GM18517 (cell line): ENCODE data around the gene CYTIP.

Source experiments
- ATAC-seq: cut with Tn5 transposase; IDR thresholded peaks from one replicate; pipeline ENCODE4 v1.9.1; 2021; ENCODE audit warnings: mild to moderate bottlenecking, moderate library complexity; ENCODE audit not compliant: unreplicated experiment

The CYTIP gene

DNA sequence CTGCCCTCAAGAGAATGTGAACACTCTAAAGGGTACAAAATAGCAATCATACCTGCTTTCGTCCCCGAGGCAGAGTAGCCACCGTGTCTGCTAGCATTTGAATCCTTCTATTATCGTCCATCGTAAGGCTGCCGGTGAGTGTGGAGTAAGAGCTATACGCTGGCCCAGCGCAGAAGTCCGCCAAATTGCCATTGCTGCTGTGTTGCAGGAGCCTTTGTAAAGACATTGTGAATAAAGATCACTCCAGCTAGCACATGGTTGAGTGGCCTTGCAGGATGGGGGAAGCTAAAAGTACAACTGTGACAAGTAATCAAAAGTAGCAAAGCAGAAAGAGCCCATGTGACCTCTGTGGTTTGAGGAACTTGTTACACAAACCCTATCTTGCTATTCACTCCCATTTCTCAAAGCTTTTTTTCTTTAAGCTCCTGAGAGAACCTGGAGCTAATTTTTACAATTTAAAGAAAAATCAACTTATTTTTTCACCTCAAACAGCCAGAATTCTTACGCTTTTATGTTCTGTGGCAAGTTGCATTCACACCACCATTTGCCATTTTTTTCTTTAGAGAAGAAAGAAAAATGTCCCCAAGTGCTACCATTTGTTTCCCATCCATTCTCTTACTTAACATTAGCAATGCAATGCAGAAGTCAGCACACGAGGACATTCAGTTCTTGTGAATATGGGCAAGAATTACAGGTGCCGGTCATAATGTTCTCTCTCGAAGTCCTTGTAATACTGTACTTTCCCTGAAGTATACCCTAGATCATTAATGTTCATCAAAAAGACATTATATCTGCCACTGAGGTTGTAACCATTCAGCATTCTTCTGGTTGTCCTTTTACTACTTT lies at the start of gene CYTIP:
CYTIP (minus strand) TSS at position 295 of the 846 bp plus-strand sequence; CDS start at position 226, 69 bp downstream.
- ATAC-seq, result peak; percentile 50

DNA sequence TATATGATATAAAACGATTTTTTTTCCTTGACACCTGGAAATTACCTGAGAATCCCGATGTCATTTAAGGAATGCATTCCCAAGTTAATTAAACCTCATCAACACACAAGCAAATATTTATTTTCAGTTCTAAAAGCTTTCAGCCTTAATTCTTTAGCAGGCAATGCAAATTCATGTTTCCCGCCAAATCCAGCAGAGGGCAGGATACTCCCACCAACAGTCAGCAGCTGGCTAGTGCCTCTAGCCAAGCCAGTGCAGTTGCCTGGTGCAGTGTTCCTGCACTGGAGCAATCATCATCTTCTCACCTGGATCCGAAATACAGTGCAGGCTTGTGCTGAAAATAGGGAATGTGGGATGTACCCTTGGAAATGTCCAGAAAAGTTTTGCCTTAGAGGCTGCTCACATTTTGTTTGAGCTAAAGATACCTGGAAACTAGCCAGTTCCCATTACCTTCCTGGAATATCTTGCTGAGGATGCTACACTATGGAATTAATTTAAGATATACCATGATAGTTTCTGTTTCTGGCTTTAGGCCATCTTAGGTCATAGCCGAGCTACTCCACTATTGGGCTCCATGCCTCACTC lies 48.4 kb upstream of the CYTIP start:
- peak; percentile 96 for ATAC-seq

DNA sequence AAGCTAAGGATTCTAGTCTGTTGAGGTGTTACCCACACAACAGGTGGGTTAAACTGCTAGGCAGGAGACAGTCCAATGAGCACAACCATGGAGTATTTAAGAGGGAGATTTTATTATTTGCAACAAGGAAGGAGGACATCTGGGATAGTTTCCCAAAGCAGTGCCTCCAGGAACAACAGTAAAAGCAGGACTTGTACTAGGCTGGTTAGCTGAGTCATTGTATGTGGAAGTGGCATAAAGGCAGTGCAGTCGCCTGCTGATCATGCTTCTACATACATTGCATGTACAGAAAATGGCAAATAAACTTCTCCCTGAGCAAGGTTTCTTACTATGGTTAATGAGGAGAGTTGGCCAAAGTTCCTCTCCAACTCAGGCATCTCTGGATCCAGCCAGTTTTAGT lies 46.1 kb upstream of the CYTIP start:
- no peak for ATAC-seq

DNA sequence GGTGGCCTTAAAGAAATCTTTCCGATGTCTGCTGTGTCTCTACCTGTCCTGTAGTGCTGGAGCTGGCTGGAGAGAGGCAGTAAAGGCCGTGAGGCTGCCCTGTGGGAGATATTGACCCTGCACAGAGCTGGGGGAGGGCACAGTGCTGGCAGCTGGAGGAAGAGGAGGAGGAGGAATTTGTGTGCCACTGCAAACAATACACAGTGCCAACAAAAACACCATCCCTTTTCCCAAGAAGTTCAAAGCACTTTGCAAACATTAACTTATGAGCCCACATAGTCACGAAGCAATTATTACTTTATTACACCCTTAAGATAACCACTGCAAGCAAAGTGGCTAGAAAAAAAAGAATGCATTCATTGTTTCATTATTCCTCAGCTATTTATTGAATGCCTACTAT lies 45.0 kb upstream of the CYTIP start:
- no peak for ATAC-seq

DNA sequence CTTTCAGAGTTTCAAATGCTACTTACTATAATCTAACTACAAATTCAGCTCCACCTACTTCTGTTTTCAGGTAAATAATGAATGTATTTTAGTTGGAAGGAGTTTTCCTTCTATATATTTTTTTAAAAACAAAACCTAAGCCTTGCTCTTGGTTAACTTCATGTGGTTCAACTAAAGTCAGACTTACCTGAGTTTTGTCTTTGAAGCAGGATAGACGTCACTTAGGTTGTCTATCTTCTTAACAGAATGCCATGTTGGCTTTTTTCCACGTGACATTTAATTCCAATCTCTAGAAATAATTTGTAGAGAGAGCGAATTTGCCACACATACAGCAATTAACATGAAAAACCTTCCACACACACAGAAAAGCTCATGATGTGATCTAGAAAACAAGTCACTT lies 43.9 kb upstream of the CYTIP start:
- no peak for ATAC-seq

DNA sequence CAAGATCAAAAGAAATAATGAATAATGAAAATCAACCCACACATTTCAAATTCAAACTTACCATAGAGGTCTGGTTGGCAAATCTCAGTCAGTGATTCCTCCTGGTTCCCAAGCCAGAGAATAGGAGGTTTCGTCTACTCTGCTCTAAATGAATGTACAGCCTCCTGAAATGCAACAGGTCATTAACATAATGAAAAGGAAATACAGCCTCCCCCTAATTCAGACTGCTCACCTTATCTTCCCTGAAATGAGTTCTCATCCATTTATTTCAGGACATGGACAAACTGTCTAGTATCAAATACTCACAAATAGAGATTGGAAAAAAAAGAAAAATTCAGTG lies 43.4 kb upstream of the CYTIP start:
- ATAC-seq, result no peak

DNA sequence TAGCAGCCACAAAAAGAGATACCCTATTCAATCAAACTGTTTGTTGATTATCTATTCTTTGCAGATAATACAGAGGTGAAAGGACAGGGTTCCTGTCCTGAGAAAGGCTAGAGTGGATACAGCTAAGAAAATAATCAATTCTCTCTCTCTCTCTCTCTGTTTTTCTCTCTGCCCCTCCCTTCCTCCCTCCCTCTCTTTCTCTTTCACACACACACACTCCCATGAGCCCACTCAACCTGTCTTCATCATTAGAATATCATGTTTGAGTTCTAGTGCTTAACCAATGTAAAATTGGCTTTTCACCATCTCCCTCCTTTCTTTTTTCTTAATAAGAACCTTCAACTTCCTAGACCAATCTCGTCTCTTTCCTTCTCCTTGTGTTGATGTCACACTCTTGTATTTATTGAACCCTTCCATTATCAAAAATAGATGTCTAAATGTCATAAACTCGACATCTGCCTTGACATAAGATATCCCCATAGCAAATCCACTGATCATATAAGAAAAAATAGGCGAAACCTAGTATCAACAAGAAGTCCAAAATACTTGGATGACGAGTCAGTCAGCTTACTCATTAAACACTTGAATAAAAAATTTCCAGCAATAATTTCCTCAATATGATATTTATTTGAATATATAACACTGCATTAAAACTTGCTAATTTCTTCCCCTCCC lies 42.8 kb upstream of the CYTIP start:
- no peak for ATAC-seq

DNA sequence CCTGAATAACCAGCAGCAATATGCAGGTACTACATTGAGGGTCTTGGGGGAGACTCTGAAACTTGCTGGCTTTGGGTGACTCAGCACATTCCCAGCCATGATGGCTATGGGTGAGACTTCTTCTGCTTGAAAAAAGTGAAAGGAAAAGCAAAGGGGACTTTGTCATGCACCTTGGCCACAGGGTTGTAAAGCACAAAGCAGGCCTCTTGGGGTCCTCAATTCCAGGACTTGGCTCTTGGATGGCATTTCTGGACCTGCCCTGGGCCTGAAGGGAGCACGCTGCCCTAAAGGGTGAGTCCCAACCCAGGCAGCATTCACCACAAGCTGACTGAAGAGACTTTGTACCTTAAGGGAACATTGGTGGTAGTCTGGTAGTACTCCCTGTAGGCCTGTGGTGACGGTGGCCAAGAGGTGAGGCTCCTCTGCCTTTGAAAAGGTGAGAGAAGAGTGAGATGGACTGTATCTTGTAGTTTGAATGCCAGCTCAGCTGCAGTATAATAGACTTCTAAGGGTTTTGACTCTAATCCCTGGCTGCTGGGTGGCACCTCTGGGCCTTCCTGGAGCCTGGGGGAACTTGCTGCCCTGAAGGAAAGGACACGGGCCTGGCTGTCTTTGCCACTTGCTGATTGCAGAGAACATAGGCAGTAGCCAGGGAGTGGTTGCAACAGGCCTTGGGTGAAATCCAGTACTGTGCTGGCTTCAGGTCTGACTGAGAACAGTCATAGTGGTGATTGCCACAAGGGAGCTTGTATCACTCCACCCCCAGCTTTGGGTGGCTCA lies 36.5 kb upstream of the CYTIP start:
- peak; percentile 71 for ATAC-seq

DNA sequence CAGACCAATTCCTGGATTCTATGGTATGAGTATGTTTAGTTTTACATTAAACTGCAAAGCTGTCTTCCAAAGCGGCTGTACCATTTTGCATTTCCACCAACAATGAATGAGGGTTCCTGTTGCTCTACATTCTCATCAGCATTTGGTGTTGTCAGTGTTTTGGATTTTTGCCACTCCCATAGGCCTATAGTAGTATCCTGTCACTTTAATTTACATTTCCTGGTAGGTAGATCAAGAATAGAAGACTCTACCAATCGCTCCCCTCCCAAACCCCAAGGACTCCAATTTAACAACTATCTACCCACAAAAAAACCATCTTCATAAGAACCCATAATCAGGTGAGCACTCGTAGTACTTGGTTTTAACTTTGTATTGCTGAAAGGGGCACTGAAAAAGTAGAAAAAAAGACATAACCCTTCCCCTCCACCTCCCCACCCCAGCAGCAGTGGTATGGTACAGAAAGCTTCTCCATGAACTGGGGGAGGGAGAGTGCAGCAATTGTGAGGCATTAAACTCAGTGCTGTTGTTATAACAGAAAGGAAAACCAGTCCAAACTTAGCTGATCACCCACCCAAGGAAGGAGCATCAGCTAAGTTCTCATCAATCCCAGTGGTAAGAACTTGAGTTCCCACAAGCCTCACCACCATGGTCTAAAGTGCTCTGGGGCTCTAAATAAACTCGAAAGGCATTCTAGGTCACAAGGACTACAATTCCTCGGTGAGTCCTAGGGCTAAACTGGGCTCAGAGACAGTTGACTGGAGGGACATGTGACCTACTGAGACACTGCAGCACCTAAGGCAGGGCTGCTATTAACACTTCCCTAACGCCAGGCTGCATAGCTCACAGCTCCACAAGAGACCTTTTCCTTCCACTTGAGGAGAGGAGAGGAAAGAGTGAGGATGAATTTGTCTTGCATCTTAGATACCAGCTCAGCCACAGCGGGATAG lies 35.5 kb upstream of the CYTIP start:
- ATAC-seq, result peak; percentile 39

DNA sequence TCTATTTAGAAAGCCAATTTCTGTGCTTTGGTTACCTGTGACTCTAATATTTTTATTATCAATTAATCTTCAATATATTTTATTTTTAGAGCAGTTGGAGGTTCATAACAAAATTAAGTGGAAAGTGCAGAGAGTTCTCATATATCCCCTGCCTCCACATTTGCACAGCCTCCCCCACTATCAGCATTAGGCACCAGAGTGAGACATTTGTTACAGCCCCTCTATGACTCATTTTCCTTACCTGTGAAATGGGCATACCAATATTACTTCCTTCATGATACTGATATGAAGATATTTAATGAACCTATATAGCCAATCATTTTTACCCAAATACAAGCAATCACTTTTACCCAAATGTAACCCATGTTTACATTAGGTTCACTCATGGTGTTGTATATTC lies 34.0 kb upstream of the CYTIP start:
- no peak for ATAC-seq

DNA sequence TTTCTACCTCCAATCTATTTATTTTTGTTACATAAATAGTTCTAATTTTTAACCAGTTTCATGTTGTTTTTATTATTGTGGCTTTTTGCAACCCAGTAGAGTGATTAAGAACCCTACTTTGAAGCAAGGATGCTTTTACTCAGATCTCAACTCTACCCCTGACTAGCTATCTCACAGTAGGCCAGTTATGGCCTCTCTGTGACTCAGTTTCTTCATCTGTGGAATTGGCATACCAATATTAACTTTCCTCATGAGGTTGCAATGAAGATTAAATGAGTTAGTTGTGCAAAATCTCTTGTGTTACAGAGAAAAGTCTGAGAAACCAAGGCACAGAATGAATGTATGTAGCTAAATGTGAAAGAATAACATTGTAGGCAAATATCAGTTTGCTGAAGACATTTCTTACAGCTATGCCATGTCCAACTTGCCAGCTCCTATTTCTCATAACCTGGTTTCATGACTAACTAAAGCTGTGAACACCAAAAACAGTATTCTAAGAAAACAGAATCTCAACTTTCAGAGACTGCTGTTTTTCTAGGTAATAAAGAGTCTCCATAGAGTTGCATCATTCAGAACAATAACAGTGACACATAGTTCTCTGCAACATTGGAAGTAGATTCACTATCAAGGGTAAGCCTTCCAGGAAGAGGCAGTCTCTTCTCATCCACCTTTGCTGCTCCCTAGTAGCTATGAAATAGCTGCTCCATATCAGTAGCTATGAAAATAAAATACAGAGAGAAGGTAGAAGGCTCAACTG lies 33.2 kb upstream of the CYTIP start:
- no peak for ATAC-seq

DNA sequence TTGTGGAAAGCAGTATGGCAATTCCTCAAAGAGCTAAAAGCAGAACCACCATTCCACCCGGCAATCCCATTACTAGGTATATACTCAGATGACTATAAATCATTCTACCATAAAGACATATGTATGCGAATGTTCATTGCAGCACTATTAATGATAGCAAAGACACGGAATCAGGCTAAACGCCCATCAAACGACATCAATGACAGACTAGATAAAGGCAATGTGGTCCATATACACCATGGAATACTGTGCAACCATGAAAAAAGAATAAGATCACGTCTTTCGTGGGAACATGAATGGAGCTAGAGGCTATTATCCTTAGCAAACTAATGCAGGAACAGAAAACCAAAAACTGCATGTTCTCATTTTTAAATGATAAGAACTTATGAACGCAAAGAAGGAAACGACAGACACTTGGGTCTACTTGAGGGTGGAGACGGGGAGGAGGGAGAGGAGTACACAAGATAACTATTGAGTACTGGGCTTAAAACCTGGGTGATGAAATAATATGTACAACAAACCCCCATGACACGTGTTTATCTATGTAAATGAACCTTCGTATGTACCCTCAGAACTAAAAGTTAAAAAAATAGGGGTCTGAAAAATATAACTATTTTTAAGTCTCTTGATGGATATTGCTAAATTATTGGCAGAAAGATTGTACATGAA lies 32.0 kb upstream of the CYTIP start:
- no peak for ATAC-seq

DNA sequence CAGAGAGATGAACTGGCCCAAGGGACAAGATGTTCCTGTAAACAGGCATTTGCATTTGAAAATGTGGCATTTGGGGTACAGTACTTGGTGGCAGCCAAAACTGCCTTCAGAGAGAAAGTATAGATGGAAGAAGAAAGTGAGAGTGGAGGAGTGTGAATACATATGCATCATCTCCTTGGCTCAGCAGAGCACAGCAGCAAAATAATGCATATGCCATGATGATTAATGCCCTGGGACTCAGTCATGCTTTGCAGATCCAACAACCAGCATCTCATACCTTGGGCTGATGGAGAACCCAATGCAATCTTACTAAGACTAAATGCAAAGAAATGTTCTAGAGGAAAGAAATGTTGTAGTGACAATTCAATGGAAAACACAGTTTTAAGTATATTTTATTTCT lies 29.7 kb upstream of the CYTIP start:
- no peak for ATAC-seq

DNA sequence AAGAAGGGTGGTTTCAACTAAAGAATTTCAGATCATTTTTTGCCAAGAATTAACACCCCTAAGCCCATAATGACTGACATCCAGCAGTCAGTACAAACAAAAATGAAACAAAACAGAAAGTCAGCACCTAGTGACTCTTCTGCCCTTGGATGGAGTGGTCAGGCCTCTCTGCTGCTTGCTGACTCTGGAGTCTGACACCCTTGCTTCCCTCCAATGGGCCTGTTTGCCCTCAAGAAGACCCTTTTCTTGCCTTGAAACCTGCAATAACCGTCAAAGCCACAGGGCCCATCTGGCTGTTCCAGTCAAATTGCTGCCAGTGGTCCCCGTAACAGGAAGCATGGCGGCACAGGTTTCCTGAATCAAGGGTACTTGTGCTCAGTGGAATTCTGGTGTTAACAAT lies 27.2 kb upstream of the CYTIP start:
- no peak for ATAC-seq

DNA sequence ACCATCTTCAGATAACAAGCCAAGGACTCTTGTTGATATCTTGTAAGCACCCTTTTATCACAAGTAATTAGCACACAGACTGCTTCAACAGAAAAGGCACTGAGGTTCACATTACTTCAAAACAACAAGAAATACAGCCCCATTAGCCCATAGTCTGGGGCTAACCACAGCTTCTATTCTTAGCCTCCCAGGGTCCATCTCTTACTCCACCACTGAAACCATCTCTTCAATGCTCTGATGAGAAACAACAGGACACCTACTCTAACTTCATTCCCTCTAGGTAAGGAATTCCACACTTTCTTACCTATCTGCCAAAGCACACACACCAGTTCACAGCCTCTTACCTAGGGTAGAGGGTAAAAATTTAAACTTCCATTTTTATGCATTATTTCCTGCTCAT lies 26.4 kb upstream of the CYTIP start:
- peak; percentile 57 for ATAC-seq

DNA sequence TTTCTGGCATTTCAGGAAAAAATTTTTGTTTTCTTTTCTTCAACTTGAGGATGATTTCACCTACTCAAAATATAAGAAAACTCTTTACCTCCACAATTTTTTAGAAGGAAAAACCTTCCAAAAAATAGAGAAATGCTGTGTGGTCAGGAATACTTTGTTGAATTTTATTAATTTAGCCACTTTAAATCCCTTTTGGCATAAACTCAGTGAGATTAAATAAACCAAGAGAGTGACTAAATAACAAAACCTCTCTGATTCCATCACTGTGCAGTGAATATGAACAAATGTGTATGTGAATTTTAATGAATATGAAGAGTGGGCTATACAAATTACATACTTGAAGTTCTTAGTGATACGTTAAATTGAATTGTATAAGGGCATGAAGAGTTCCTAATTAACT lies 25.8 kb upstream of the CYTIP start:
- no peak for ATAC-seq

DNA sequence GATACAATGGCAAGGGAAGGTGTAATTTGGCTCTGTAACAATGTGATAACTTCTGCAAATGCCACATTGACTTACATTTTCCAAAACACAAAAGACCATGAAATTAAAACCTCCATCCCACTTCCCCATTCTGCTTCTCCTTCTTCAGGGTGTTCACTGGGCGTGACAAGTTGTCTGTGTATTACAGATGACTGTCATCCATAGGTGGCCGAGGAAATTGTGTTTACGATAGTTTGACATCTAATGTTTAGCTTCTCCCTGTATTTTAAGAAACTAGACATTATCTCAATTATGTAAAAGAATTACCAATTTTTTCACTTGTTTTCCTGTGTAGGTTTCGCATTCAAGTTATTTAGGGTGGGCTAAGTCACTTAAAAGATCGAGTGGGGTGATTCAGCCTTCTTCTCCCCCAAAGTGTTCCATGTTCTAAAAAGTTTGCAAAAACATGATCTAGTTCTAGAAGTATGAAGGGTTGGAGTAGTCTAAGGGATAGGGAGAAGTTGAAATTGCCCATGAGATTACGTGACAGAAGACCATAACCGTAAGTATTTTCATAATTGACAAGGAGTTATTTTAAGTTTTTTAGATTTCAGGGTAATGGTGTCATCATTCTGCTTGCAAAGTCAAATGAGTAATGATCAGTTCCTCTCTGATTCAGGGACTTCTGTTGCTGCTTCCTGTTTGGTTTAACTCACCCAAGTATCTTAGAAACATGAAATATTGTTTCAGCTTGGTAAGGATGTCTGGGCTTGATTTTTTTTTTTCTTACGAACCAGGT lies 25.2 kb upstream of the CYTIP start:
- peak; percentile 84 for ATAC-seq

DNA sequence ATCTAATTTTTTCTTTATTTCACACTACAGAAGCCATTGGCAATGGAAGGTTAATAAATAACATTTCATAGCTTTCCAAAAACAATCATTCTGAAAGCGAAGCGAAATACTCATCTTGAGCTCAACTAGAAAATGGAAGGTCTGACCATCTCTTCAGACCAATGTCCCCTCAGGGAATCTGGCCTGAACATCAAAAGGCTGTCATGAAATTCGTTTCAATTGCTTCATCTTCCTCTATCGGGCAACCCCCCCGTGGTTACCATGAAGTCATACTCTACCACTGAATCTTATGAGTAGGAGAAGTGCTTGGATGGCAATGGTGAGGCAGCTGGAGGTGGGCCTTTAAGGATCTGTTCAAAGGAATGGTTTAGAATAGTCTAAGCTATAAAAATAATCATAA lies 22.9 kb upstream of the CYTIP start:
- no peak for ATAC-seq
